GM18520 (cell line): ENCODE data around the gene ICAM3.

Experiments
- ATAC-seq: cut with Tn5 transposase; IDR thresholded peaks from one replicate; pipeline ENCODE4 v1.9.1; 2021; ENCODE audit not compliant: unreplicated experiment

The ICAM3 gene

GRCh38 chr19:10292789-10293636, 46.4 kb downstream of the ICAM3 start:
- ATAC-seq: no peak

- ATAC-seq: no peak
Measured at GRCh38 chr19:10292206-10292788, 47.1 kb downstream of the ICAM3 start.

GRCh38 chr19:10291554-10292205, 47.7 kb downstream of the ICAM3 start:
- ATAC-seq: no peak

- ATAC-seq: no peak
Measured at GRCh38 chr19:10290876-10291553, 48.4 kb downstream of the ICAM3 start.

- no peak for ATAC-seq
Measured at GRCh38 chr19:10290357-10290875, 49.0 kb downstream of the ICAM3 start.

- no peak for ATAC-seq
Measured at GRCh38 chr19:10289836-10290356, 49.5 kb downstream of the ICAM3 start, which contains the start of gene ICAM5. TSS of gene ICAM5 (plus strand) at chr19:10289952. CDS start at chr19:10290044, 92 bp downstream.

GRCh38 chr19:10289167-10289835, 50.1 kb downstream of the ICAM3 start:
- no peak for ATAC-seq

GRCh38 chr19:10288662-10289166, 50.7 kb downstream of the ICAM3 start:
- no peak for ATAC-seq

GRCh38 chr19:10286803-10287737, 52.4 kb downstream of the ICAM3 start, which contains the start of gene ICAM4:
TSS of gene ICAM4 (plus strand) at chr19:10286955. CDS start at chr19:10287013, 58 bp downstream.
- no peak for ATAC-seq

- no peak for ATAC-seq
Measured at GRCh38 chr19:10285393-10285792, 54.0 kb downstream of the ICAM3 start.

GRCh38 chr19:10284960-10285278, 54.5 kb downstream of the ICAM3 start:
- ATAC-seq: no peak

GRCh38 chr19:10284065-10284959, 55.1 kb downstream of the ICAM3 start:
- ATAC-seq: no peak
